Right forelimb (tissue), 1 donor: Measurements from ENCODE around the gene LAMTOR2.

Experiments used
- DNase-seq: peaks from one replicate; pipeline ENCODE4 v3.0.0-alpha.2; 2018

LAMTOR2 gene

DNA sequence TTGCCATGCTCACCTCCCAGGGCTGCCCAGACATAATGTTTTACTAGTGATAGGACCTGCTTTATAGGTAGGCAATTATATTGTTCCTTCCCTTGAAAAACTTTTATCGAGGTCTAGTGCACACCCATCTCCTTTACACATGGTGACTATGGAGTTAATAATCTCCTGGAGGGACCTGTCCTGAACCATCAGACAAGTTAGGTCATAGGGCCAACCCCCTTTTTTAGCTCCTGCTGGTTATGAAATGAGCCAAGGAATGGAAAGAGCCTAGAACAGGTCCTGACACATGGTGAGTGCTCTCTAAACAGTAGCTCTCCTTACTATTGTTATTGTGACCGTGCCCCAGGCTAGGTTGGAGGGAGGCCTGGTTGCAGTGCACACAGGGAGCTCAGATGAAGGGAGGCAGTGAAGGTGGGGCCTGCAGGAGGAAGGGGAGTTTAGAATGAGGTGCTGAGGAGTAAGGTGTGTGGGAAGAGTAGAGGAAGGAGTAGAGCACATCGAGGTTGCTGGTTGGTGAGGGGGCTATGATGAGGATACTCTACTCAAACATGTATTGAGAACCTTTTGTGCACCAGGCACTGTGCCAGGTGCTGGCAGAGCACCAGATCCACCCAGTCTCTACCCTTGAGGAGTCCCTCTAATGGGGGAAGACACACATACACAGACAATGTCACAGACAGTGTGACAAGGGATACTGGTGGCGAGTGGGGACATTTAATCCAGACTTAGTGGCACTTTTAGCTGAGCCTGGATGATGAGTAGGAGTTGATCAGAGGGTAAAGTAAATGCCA, 45.8 kb downstream of the LAMTOR2 start:
- no peak for DNase-seq

DNA sequence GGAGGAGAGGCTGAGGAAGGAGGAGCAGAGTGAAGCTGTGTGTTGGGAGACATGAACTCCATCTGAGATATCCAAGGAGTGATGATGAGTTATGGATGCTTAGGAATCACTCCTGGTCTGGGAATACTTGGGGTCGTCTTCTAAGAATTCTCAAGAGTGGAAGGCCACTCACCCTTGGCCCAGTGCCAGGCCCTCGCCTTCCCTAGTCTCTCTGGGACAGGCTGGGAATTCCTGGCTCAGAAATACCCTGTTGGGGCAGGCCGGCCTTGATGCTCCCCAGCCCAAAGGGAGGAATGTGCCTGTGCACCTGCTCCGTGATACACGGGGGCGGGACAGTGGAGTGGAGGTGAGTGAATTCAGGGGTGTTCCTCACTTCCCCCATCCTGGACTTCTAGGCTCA, 47.3 kb downstream of the LAMTOR2 start:
- no peak for DNase-seq

DNA sequence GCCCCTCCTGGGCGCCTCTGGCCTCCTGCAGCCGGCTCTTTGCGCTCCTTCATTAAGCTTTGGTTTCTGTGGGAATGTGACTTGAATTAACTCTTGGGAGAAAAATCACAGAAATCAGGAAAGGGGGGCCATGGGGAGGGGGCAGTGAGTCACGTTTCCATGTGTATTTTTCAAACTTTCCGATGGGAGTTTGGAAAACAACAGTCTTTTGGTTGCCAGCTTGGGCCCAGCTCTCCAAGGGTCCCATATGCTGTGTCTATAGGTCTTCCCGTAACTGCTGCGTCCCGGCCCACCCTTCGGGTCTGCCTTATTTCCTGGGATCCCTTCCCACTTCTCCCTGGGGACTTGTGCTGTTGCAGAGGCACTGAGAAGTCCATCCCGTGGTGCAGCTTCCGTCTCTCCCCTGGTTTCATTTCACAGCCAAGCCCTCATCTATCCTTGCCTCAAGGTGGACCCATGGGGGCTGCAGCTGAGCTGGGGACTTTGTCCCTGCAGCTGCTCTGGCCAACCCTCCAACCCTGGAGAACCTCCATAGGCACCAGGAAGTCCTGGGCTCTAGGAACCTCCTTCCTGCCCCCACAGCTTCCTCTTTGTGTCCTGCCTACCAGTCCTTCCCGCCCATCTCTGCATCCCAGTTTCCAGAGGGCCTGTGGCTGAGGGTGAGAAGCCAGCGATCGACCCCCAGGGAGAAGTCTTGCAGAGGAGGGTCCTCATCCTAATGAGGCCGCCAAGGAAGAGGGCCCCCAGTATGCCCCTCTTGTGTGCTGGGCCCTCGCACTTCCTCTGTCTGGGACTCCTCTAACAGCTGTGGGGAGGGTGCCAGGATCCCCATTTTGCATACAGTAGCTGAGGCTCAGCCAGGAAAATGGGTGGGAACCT, 48.3 kb downstream of the LAMTOR2 start:
- peak; percentile 70 for DNase-seq

DNA sequence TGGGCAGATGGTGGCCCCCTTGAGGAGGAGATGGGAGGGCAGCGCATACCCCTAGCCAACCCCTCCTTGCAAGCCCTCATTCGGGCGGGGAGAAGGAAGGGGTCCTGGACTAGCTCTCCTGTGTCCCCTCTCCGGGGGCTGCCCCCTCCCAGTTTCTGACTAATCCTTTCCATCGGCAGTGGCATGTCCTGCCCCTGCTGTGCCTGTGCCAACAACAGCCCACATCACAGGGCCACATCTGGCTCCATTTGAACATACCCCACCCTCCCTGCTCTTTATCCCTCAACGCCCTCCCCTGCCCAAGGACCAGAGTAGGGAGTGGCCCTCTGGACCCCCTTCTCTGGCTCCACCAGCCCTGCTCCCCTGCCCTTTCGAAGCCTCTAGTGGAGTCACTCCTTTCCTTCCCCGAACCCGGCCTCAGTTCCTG, 49.0 kb downstream of the LAMTOR2 start:
- peak; percentile 83 for DNase-seq

DNA sequence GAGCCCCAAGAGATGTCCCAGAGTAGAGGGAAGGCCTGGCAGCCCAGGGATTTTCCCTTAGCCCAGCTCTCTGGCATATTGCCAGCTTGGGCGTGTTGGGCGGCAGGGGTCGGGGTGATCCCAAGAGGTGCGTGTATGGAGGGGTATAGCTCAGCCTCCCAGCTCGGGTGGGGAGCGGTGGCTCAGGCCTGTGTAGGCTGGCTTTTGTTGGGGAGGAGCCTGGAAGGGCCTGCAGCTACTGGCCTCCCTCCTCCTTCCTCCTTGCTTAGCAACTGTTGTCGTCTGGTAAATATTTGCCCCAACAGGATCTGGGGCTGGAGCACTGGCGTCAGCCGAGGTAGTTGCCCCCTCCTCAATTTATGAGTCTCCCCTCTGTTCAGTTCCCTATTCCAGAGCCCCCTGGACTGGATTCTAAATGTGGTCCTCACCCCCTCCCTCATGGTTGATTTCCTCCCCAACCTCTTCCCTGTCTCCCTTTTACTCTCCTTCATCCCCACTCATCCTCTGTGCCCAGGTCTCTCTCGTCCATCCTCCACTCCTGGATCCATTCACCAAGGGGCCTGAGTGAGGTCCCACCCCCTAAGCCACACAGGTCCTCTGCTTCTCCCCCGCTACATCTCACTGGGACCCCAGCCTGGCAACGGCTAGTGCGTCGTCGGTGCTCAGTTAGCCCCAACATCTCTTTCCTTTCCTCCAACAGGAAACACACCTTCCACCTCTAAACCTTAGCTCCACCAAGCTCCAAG, 49.7 kb downstream of the LAMTOR2 start:
- DNase-seq = peak; percentile 91

DNA sequence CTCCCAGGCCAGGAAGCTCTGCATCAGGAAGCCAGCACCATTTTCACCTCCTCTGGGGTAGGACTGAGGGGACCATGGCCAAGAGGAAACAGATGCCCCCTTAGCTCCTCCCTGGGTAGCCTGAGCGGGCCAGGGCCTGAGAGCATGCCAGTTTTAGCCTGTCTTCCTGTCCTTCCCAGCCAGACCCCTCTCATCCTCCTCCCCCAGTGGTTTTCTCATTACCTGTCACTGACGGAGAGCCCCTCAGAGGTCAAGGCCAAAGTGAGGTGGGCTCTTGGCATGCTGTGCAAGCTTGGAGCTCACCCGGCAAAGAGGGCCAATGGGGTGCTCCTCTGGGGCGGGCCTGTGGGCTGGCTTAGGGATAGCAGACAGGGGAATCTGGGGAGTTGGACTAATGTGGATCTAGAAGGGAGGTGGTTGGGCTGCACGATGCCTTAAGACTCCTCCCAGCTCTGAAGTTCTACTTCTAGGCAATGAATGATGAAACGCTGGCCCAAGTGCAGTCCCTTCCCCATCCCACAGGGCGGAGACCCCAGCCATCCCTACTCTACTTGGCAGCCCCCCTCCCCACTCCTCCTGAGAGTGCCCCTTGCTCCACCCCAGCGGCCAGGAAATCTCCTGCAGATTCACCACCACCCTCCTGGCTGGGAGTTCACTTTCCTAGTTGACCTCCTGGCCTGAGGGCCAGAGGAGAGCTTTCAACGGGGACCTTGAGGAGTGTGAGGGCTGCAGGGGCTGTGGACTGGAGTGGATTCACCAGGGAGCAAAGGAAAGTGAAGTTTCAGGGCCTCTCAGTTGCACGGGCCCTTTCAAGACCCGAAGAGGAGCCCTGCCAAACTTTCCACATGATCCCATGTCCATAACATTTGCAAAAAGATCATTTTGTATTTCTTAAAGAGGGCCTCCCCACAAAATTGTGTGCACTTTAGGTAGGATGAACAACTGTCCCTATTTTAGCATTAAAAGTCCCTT, 50.6 kb downstream of the LAMTOR2 start:
- peak; percentile 77 for DNase-seq

DNA sequence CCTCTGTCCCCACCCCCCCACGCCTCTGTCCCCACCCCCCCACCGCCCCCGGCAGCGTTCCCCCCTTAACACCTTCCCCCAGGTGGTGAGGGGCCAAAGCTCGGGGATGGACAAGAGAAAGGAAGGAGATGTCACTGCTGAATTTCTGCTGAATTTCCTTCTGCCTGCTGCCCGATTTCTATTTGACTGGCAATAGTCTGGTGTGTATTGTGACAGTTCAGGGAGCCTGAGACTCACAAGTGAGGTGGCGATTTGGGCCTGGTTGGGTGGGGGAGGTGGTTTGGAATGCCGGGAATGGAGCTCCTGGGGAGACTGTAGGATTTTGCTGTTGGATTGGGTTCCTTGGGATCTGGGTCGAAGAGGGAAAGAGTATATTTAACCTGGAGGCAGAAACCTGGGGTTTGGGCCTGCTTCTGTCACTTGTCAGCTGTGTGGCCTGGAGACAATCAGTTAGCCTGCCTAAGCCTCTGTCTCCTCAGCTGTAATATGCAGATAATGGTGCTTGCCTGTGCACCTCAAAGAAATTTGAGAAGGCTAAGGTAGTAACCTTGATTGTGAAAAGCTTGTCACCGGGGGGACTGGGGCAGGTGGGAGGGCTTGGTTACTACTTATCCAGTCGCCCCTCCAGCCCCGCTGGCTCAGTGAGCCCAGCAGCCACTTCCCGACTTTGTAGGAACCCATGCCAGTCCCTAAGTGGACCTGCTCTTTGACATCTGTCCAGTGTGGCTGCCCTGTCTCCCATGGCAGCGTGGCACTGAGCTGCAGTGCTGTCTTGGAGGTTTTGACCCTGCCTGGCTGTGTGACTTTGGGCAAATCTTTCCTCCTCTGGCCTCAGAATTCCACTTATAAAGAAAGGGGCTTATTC, 52.3 kb downstream of the LAMTOR2 start:
- DNase-seq = no peak

DNA sequence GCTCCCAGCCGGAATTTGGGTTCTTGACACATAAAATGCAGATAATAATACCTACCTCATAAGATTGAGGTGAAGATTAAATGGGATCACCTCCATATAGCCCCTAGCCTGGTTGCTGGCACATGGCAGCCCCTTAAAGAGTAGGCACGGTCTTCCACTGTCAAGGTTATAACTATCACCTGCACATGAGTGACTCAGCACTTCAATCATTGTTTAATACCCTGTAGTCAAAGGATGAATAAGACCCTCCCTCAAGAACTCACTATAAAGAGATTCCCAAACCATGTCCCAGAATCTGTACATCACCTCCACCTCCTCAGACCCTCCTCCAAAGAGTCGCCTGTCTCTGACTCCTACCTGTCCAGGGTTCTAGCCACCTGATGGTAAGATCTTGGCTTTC, 53.5 kb downstream of the LAMTOR2 start:
- DNase-seq = no peak
